ENCODE data around the gene TLL2. TPM values are rescaled to one million over a fixed set of nuclear protein-coding genes. Genes with fewer than 3 reads are reported as not detected.
"Not testable (repeated sequence)": the region's sequence is repeated elsewhere in the genome, so short reads cannot be mapped to it uniquely, and the experiment has no call there.

Gene TLL2
- total RNA-seq, 4 donors from 2014 or later = 0.20 to 0.31 TPM; not detected in 2

DNA sequence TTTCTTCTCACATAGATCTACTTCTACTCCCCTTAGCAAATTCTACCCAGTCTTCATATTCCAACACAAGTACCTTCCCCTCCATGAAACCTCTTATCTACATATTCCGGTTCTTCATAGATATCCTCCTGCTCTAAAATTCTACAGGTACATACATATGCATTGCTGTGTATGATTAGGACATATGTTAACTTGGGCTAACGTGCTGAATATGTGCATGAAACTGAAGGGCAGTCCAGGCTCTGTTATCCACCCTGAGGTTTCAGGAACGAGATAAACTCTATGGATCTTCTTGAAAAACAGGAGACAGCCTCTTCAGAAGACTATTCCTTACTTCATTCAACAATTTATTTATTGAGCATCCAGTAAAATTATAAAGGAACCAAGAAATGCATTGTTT is 41.6 kb upstream of the TLL2 start:
- 88 to 94% methylated on average over 3 of the region's 3 CpGs for WGBS, 2 donors (ENCODE audit: low coverage in 1 of 2)
- Histone ChIP-seq H3K9me3 (no peaks in the 10 kb centered on the region), H3K4me3 (no peak overlapping the region), H3K27me3 (no peaks in the 10 kb centered on the region), H3K27ac (no peak overlapping the region), H3K36me3 (peaks cover 3 to 73% of the 10 kb centered on the region in 2 donors), H3K4me1 (no peaks in the 10 kb centered on the region)
- no peak for TF ChIP-seq EP300 (IDR thresholded peaks at IDR 0.05)
- TF ChIP-seq, protein P1, sequence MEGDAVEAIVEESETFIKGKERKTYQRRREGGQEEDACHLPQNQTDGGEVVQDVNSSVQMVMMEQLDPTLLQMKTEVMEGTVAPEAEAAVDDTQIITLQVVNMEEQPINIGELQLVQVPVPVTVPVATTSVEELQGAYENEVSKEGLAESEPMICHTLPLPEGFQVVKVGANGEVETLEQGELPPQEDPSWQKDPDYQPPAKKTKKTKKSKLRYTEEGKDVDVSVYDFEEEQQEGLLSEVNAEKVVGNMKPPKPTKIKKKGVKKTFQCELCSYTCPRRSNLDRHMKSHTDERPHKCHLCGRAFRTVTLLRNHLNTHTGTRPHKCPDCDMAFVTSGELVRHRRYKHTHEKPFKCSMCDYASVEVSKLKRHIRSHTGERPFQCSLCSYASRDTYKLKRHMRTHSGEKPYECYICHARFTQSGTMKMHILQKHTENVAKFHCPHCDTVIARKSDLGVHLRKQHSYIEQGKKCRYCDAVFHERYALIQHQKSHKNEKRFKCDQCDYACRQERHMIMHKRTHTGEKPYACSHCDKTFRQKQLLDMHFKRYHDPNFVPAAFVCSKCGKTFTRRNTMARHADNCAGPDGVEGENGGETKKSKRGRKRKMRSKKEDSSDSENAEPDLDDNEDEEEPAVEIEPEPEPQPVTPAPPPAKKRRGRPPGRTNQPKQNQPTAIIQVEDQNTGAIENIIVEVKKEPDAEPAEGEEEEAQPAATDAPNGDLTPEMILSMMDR (IDR thresholded peaks at IDR 0.05) = no peak
- no peak for TF ChIP-seq POLR2AphosphoS5 (IDR thresholded peaks at IDR 0.05)
- no peak for ATAC-seq

DNA sequence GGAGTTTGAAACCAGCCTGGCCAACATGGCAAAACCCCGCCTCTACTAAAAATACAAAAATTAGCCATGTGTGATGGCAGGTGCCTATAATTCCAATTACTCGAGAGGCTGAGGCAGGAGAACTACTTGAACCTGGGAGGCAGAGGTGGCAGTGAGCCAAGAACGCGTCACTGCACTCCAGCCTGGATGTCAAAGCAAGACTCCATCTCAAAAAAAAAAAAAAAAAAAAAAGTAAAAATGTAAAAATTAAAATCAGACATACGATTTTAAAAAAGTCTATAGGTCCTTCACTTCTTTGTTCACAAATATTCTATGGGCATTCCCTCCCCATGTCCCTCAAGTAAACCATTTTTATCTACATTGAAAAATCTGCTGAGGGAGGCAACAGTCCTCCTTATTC is 34.9 kb upstream of the TLL2 start:
- 54 to 76% methylated on average over 3 to 5 of the region's 5 CpGs for WGBS, 2 donors (ENCODE audit: low coverage in 1 of 2)
- Histone ChIP-seq H3K36me3 (peaks cover 4 to 79% of the 10 kb centered on the region in 2 donors), H3K4me3 (no peak overlapping the region), H3K9me3 (no peaks in the 10 kb centered on the region), H3K4me1 (no peaks in the 10 kb centered on the region), H3K27me3 (no peaks in the 10 kb centered on the region), H3K27ac (no peak overlapping the region)
- TF ChIP-seq POLR2AphosphoS5 (IDR thresholded peaks at IDR 0.05) (no peak), EP300 (IDR thresholded peaks at IDR 0.05) (no peak), POLR2A (IDR thresholded peaks at IDR 0.05) (no peak)
- TF ChIP-seq, protein P1 (IDR thresholded peaks at IDR 0.05) = no peak
- ATAC-seq = no peak

DNA sequence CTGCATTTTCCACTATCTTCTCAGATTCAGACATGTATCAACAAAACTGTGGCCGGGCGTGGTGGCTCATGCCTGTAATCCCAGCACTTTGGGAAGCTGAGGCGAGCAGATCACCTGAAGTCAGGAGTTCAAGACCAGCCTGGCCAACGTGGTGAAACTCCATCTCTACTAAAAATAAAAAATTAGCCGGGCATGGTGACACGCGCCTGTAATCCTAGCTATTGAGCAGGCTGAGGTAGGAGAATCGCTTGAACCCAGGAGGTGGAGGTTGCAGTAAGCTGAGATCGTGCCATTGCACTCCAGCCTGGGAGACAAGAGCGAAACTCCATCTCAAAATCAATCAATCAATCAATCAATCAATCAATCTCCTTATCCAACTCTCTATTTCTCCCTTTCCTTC is 31.8 kb upstream of the TLL2 start:
- H3K9me3 ChIP-seq, H3K27ac ChIP-seq, H3K4me3 ChIP-seq, ATAC-seq, H3K27me3 ChIP-seq, H3K4me1 ChIP-seq: not testable (repeated sequence)
- H3K36me3 ChIP-seq = peaks cover 4 to 82% of the 10 kb centered on the region in 2 donors
- 91 to 97% methylated on average over 6 to 10 of the region's 10 CpGs for WGBS, 2 donors (ENCODE audit: low coverage in 1 of 2)

DNA sequence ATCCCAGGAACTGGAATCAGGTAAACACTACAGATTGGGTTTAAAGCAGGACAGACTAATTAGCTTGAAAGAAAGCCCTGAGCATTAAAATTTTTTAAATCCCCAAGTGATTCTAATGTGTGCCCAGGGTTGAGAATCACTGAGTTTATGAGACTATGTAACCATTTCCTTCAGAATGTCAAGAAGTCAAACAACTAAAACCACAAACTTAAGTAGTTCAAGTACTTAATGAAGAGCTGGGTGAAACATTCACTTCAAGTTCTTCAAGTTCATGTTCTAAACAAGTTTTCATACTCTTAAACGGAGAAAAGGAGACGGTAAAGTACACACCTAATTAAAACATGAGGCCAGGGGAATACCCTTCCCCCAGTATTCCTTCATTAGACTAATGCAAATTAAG is 28.2 kb upstream of the TLL2 start:
- 93 to 100% methylated on average over 2 of the region's 2 CpGs for WGBS, 2 donors (ENCODE audit: low coverage in 1 of 2)
- H3K9me3 ChIP-seq = no peaks in the 10 kb centered on the region
- no peaks in the 10 kb centered on the region for H3K27me3 ChIP-seq
- H3K4me3 ChIP-seq = no peak overlapping the region
- TF ChIP-seq EP300 (IDR thresholded peaks at IDR 0.05) (no peak), POLR2AphosphoS5 (IDR thresholded peaks at IDR 0.05) (no peak), POLR2A (IDR thresholded peaks at IDR 0.05) (no peak)
- TF ChIP-seq, protein P1 (IDR thresholded peaks at IDR 0.05) = no peak
- H3K36me3 ChIP-seq = peaks cover 4 to 75% of the 10 kb centered on the region in 2 donors
- ATAC-seq = no peak
- no peaks in the 10 kb centered on the region for H3K4me1 ChIP-seq
- H3K27ac ChIP-seq = no peak overlapping the region

DNA sequence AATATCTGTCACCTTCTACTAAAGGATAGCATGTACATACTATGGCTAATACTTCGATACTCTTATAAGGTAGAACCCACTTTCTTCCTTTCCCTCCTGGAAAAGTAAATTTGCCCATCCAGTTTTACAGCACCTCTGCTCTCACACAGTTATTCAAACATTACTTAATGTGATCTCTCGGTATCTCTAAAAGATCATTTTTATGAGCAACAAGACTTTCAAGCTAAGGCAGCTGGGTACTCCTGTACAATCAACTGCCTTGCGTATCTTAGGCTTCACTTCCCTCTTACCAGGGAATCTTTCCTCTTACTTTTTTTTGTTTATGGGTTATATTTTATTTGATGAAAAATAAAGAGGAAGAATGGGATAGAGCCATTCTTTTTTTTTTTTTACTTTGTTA is 26.5 kb upstream of the TLL2 start:
- H3K9me3 ChIP-seq = no peaks in the 10 kb centered on the region
- H3K36me3 ChIP-seq = peaks cover 3 to 58% of the 10 kb centered on the region in 2 donors
- H3K4me1 ChIP-seq = no peaks in the 10 kb centered on the region
- H3K27me3 ChIP-seq = no peaks in the 10 kb centered on the region
- H3K4me3 ChIP-seq = no peak overlapping the region
- ATAC-seq = no peak
- TF ChIP-seq POLR2AphosphoS5 (IDR thresholded peaks at IDR 0.05) (no peak), EP300 (IDR thresholded peaks at IDR 0.05) (no peak), POLR2A (IDR thresholded peaks at IDR 0.05) (no peak)
- TF ChIP-seq, protein P1 (IDR thresholded peaks at IDR 0.05) = no peak
- 91 to 100% methylated on average over 3 of the region's 3 CpGs for WGBS, 2 donors (ENCODE audit: low coverage in 1 of 2)
- no peak overlapping the region for H3K27ac ChIP-seq

Measured in gastroesophageal sphincter (tissue), 4 donors.